ENCODE data around the gene SIRT3.

Gene SIRT3

DNA sequence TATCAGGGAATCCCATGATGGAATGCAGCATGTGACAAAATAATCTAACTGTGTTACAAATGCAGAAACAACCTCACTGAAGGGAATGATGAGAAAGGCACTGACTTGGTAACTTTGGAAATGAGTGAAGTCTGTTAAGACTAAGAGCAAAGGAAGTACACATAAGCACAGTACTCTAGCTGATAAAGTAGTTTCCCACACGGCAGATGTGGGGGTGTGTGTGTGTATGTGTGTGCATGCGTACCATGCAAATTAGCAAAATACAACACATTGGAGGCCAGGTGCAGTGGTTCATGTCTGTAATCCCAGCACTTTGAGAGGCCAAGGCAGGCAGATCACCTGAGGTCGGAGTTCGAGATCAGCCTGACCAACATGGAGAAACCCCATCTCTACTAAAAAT, 25.5 kb upstream of the SIRT3 start:
- Mint-ChIP-seq H3K9me3 (no peaks in the 10 kb centered on the region), H3K36me3 (no peaks in the 10 kb centered on the region), H3K4me1 (peaks cover 2% of the 10 kb centered on the region), H3K27me3 (peaks cover 44% of the 10 kb centered on the region), H3K27ac (no peak overlapping the region), H3K4me3 (no peak overlapping the region)
- CTCF ChIA-PET: interaction anchor here (5.6 kb wide), 1 partner anchor 10 kb away, joined by 36 read pairs; no protein-coding TSS in a partner anchor
- DNase-seq: no peak

GRCh38 chr11:259413-259812, 23.3 kb upstream of the SIRT3 start:
- no peak overlapping the region for H3K27ac Mint-ChIP-seq
- CTCF ChIA-PET: interaction anchor here (5.6 kb wide), 1 partner anchor 8 kb away, joined by 36 read pairs; no protein-coding TSS in a partner anchor
- no peak overlapping the region for H3K4me3 Mint-ChIP-seq
- no peaks in the 10 kb centered on the region for H3K4me1 Mint-ChIP-seq
- H3K36me3 Mint-ChIP-seq: no peaks in the 10 kb centered on the region
- H3K9me3 Mint-ChIP-seq: no peaks in the 10 kb centered on the region
- DNase-seq: no peak
- H3K27me3 Mint-ChIP-seq: peaks cover 39% of the 10 kb centered on the region

- H3K4me3 Mint-ChIP-seq: no peak overlapping the region
- CTCF ChIA-PET: interaction anchor here (1.2 kb wide), 1 partner anchor 10 kb away, joined by 3 read pairs; no protein-coding TSS in a partner anchor
- H3K27me3 Mint-ChIP-seq: peaks cover 39% of the 10 kb centered on the region
- no peaks in the 10 kb centered on the region for H3K9me3 Mint-ChIP-seq
- no peak for DNase-seq
- H3K4me1 Mint-ChIP-seq: no peaks in the 10 kb centered on the region
- no peak overlapping the region for H3K27ac Mint-ChIP-seq
- peaks cover 6% of the 10 kb centered on the region for H3K36me3 Mint-ChIP-seq
Observed at GRCh38 chr11:257766-258493, 21.8 kb upstream of the SIRT3 start.

GRCh38 chr11:256952-257737, 21.0 kb upstream of the SIRT3 start:
- no peak for DNase-seq
- Mint-ChIP-seq H3K9me3 (no peaks in the 10 kb centered on the region), H3K4me3 (no peak overlapping the region), H3K27ac (no peak overlapping the region), H3K36me3 (peaks cover 14% of the 10 kb centered on the region), H3K27me3 (peaks cover 37% of the 10 kb centered on the region), H3K4me1 (no peaks in the 10 kb centered on the region)
- CTCF ChIA-PET: no interaction called here

- CTCF ChIA-PET: no interaction called here
- no peak for DNase-seq
- Mint-ChIP-seq H3K27ac (no peak overlapping the region), H3K36me3 (peaks cover 24% of the 10 kb centered on the region), H3K4me3 (no peak overlapping the region), H3K27me3 (peaks cover 29% of the 10 kb centered on the region), H3K4me1 (peaks cover 6% of the 10 kb centered on the region), H3K9me3 (no peaks in the 10 kb centered on the region)
Observed at GRCh38 chr11:255816-256215, 19.7 kb upstream of the SIRT3 start.

DNA sequence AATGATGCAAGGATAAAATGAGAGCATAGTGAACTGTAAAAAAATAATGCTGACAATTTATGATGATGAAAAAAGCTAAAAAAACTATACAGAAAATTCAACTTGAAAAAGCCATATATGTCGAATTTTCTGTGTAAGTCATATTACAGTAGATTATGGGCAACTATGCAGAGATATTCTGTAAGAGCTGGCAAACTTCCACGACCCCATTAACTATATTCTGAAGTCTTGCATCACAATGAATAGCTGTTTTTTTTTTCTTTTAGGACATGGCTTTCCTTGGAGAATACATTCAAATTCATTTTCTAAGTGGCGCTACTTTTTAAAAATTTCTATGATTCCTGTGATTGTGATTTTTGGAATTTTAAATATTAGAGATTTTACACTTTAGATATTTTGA, 19.0 kb upstream of the SIRT3 start:
- no peak for DNase-seq
- CTCF ChIA-PET: no interaction called here
- H3K36me3 Mint-ChIP-seq: peaks cover 29% of the 10 kb centered on the region
- no peak overlapping the region for H3K27ac Mint-ChIP-seq
- no peaks in the 10 kb centered on the region for H3K9me3 Mint-ChIP-seq
- H3K4me3 Mint-ChIP-seq: no peak overlapping the region
- peaks cover 11% of the 10 kb centered on the region for H3K4me1 Mint-ChIP-seq
- H3K27me3 Mint-ChIP-seq: peaks cover 25% of the 10 kb centered on the region

DNA sequence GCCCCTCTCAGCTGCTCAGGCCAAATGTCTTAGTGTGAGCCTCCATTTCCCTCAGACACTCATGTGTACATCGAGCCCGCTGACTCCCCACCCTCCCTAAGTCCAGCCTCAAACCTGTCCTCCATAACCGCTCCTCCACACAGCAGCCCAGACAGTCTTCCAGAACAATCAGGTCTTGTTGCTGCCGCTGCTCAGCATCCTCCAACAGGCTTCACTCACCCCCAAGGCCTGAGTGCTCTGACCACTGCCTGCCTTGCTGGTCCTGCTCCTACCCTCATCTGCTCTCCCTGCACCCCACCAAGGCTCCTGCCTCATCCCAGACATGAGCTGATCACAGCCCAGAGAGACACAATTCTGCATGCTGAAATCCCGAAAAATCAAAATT, 17.7 kb upstream of the SIRT3 start:
- no peak overlapping the region for H3K4me3 Mint-ChIP-seq
- H3K36me3 Mint-ChIP-seq: peaks cover 36% of the 10 kb centered on the region
- peaks cover 16% of the 10 kb centered on the region for H3K4me1 Mint-ChIP-seq
- H3K27me3 Mint-ChIP-seq: peaks cover 15% of the 10 kb centered on the region
- no peak for DNase-seq
- CTCF ChIA-PET: no interaction called here
- no peaks in the 10 kb centered on the region for H3K9me3 Mint-ChIP-seq
- peak overlapping the region; percentile 38 for H3K27ac Mint-ChIP-seq

DNA sequence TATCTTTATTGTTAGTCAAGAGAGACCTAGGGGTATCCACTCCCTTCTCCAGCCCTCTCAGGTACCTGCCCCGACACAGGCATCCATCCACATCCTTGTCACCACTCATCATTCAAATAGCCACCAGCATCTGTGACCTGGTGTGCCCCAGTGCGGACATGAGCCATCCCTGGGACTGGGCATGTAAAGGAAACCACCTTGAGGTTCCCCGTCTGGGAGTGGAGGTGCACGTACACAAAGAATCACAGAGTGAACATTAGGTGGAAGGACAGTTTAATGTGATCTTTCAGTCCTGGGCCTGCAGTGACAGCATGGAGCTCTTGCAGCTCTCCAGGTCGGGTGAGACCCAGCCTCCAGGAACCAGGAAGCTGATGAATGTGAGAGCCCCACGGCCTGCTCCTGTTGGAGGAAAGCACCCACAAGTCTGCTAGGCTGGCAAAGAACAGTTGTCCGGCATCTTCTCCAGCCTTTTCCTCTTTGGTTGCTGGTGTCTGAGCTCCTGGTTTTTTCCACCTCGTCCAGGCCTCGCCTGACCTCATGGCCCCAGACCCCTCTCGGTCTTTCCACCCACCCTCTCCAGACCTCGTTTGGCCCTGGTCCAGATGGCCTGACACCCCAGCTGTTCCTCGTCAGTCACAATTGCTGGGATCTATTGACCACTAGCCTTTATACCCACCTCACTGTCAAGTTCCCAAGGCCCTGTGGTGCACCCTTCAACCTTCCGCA, 17.2 kb upstream of the SIRT3 start:
- CTCF ChIA-PET: no interaction called here
- Mint-ChIP-seq H3K27ac (no peak overlapping the region), H3K27me3 (peaks cover 12% of the 10 kb centered on the region), H3K4me1 (peaks cover 16% of the 10 kb centered on the region), H3K4me3 (no peak overlapping the region), H3K36me3 (peaks cover 40% of the 10 kb centered on the region), H3K9me3 (no peaks in the 10 kb centered on the region)
- no peak for DNase-seq

GRCh38 chr11:252666-253065, 16.5 kb upstream of the SIRT3 start:
- H3K9me3 Mint-ChIP-seq: no peaks in the 10 kb centered on the region
- peaks cover 16% of the 10 kb centered on the region for H3K4me1 Mint-ChIP-seq
- peaks cover 46% of the 10 kb centered on the region for H3K36me3 Mint-ChIP-seq
- CTCF ChIA-PET: interaction anchor here (2.9 to 3.6 kb wide), 5 partner anchors 8 to 111 kb away, joined by 23 to 49 read pairs (median 36); partner anchors contain the start of genes IFITM2, NLRP6 and PGGHG
- DNase-seq: no peak
- H3K4me3 Mint-ChIP-seq: no peak overlapping the region
- peaks cover 6% of the 10 kb centered on the region for H3K27me3 Mint-ChIP-seq
- no peak overlapping the region for H3K27ac Mint-ChIP-seq

DNA sequence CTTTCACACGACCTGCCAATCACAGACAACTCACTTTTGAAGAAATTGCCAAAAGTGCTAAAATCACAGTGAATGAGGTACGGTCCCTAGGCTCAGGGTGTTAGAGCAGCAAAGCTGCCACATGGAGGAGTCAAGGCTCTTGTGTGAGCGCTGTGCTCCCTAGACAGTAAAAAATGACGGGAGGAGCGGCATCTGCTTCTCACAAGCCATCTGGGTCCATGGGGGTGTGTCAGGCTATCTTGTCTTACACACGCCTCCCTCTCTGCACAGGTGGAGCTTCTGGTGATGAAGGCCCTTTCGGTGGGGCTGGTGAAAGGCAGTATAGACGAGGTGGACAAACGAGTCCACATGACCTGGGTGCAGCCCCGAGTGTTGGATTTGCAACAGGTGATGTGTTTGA, 15.4 kb upstream of the SIRT3 start:
- no peak for DNase-seq
- Mint-ChIP-seq H3K27ac (no peak overlapping the region), H3K4me3 (no peak overlapping the region), H3K27me3 (no peaks in the 10 kb centered on the region), H3K36me3 (peaks cover 52% of the 10 kb centered on the region), H3K9me3 (no peaks in the 10 kb centered on the region), H3K4me1 (peaks cover 16% of the 10 kb centered on the region)
- CTCF ChIA-PET: interaction anchor here (1.2 to 4.6 kb wide), 23 partner anchors 10 to 205 kb away, joined by 3 to 49 read pairs (median 9); partner anchors contain the start of genes IFITM2, IFITM5, NLRP6 and PGGHG

- Mint-ChIP-seq H3K27ac (peak overlapping the region; percentile 78), H3K27me3 (no peaks in the 10 kb centered on the region), H3K4me3 (no peak overlapping the region), H3K9me3 (no peaks in the 10 kb centered on the region), H3K4me1 (peaks cover 16% of the 10 kb centered on the region), H3K36me3 (peaks cover 57% of the 10 kb centered on the region)
- CTCF ChIA-PET: interaction anchor here (0.7 to 4.6 kb wide), 39 partner anchors 9 to 268 kb away, joined by 3 to 49 read pairs (median 6); partner anchors contain the start of genes BET1L, IFITM2, IFITM5 and NLRP6
- DNase-seq: peak; percentile 91
Observed at GRCh38 chr11:250740-251299, 14.7 kb upstream of the SIRT3 start.

DNA sequence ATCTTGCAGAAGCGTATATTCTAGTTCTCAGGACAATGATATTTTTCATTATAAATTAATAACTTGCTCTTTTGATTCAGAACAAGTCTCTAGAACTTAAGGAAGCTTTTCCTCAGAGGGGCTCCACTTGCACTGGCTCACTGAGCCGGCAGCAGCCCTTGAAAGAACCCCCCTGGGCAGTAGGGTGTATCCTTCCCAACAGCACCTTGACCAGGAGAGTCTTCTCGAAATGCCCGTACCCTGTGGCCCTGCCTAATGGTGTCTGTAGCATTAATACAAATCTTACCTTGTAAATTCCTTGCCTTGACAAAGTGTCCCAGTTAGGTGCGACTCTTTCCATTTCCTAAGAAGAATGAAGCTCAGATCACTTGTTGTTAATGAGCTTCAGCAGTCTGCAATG, 14.1 kb upstream of the SIRT3 start:
- Mint-ChIP-seq H3K4me3 (no peak overlapping the region), H3K4me1 (peaks cover 16% of the 10 kb centered on the region), H3K9me3 (no peaks in the 10 kb centered on the region), H3K27ac (no peak overlapping the region), H3K27me3 (no peaks in the 10 kb centered on the region), H3K36me3 (peaks cover 63% of the 10 kb centered on the region)
- DNase-seq: no peak
- CTCF ChIA-PET: interaction anchor here (0.7 to 4.6 kb wide), 39 partner anchors 8 to 269 kb away, joined by 3 to 49 read pairs (median 6); partner anchors contain the start of genes BET1L, IFITM2, IFITM5 and NLRP6

DNA sequence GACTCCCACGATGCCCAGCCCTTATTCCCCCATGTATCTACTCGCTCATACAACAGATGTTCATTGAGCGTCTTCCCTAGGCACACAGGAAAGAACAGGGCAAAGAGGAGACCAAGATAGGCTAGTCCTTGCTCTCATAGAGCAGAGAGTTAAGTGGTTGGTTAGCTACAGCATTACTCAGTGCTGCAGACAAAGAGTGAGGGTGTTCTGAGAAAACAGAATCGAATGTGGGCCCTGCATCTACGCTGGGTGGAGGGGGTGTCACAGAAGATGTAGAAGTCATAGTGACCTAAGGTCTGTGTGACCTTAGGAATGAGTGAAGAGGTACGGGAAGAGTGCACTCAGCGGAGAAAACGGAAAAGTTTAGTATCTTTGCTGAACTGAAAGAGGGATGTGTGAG, 12.9 kb upstream of the SIRT3 start:
- Mint-ChIP-seq H3K4me3 (no peak overlapping the region), H3K36me3 (peaks cover 67% of the 10 kb centered on the region), H3K27ac (peak overlapping the region; percentile 68), H3K27me3 (no peaks in the 10 kb centered on the region), H3K9me3 (no peaks in the 10 kb centered on the region), H3K4me1 (peaks cover 17% of the 10 kb centered on the region)
- DNase-seq: no peak
- CTCF ChIA-PET: interaction anchor here (1.2 to 4.6 kb wide), 5 partner anchors 12 to 114 kb away, joined by 5 to 32 read pairs (median 24); partner anchors contain the start of genes PGGHG and PSMD13
